NCI-H345 treated with DMSO at 0.1 percent for 48 hours (cell line): Measurements from ENCODE around the gene HIPK2.

Experiments
- DNase-seq: peaks from one replicate; lab custom pipeline; 2025; ENCODE audit not compliant: unreplicated experiment; lab: John Stamatoyannopoulos, UW

HIPK2 gene

DNA sequence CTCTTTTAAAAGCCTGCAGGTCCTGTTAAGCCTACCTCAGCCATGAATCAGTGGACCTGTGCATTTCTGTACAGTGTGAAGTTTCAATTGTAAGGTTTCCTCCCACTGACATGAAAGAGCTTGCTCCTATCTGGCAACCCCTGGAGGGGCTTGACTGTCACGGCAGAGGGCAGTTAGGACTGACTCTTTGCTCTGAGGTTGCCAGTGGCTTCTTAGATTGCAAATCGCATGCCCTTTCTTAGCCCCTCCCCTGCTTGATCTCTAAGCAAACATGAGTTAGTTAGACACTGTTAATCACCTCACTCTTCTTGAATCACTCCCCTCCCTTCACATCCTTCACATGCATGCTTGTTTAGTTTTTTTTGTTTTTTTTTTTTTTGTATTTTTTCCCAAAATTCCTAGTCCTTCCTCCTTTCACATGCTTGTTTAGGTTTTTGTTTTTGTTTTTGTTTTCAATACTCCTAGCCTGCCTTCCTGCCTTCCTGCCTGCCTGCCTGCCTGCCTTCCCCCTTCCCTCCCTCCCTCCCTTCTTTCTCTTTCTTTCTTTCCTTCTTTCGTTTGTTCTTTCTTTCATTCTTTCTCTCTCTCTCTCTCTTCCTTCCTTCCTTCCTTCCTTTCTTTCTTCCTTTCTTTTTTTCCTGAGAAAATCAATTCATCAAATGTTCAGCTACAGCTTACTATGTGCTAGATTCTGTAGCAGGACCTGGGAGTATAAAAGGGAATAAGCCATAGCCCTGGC is 6.0 kb upstream of the HIPK2 start:
- DNase-seq, result no peak

DNA sequence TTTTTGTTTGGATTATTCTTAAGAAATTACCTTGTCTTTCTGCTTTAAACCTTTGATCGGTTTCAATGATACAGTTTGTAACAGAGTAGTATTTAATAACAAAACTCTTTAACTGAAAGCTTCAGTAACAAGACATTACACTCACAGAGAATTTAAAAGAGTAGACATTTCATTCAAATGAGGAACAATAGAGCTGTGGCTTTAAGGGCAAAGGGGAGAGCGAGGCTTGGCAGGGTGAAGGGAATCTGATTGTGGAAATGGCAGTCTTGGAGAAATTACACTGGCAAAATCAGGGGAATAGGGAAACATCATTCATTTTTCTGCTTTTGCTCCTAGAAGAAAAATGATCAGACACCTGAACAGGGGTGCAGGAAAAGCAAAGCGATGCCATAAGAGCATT is 5.1 kb upstream of the HIPK2 start:
- no peak for DNase-seq

DNA sequence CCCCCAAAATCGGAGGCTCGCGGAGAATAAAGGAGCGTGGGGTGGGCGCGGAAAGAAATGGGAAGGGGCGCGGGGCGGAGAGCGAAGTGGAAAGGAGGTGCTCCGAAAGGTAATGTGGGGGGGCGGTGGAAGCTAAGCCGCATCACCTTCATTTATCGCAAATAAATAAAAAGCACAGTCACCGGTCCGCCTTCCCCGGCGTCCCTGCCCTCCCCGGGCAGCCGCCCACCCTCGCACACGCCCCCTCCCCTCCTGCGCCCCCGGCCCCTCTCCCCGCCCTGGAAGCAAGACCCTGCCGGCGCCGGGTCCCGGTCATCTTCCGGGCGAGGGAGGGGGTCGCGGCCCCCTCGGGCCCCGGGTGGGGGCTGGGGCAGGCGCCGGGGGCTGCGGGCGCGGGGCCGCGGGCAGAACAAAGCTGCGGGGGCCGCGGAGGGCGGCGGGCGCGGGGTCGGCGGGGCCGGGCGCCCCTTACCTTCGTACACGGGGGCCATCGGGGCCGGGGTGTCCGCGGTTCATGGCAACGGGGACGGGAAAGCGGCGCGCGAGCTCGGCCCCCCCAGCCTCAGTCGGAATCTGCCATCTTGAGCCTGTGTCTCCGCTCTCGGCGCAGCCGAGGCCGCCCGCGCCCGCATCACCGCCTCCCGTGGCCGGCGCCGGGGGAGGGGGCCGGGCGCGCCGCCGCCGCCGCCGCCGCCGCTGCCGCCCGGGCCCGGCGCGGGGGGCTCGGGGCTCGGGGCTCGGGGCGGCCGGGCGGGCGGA is 486 bp downstream of the HIPK2 start:
- DNase-seq, result no peak

- peak; percentile 44 for DNase-seq
These were observed 1.2 kb downstream of the HIPK2 start for GRCh38 chr7:139776486-139777132.

- peak; percentile 38 for DNase-seq
These were observed 1.9 kb downstream of the HIPK2 start for GRCh38 chr7:139775829-139776266.

DNA sequence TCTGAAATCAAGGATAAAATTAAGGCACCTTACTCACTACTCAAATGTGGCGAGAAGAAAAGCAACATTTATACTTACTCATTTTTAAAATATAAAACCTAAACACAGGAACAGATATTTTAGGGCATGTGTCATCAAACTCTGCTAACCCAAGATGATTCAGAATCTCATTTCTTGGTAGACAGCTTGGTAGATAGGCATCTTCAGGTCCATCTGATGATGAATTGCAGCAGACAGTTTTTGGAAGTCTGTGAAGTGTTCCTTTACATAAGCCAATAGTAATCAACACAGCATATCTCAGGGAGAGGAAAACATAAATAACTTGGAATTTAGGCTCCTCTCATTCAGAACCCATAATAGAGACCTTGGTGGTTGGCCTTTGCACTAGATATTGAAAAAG is 3.4 kb downstream of the HIPK2 start:
- DNase-seq, result no peak

DNA sequence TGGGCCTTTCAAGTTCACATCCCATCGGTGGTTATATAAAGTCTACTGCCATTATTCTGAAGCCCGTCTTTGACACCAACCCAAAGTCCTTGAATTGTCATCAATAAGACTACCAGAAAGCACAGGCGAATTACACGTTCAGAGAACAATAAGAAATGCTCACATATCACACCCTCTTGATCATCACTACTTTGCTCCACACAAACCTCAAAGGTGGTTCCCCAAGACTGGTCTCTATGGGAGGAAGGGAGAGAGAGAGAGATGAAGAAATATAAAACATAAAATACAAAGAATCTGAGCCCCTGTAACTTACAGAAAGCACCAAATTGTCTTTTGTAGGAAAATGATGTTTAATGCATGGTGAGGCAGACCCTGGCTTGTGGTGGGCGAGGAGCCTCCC is 4.4 kb downstream of the HIPK2 start:
- DNase-seq, result no peak

GRCh38 chr7:139772873-139773272 is 4.9 kb downstream of the HIPK2 start:
- DNase-seq, result no peak

DNA sequence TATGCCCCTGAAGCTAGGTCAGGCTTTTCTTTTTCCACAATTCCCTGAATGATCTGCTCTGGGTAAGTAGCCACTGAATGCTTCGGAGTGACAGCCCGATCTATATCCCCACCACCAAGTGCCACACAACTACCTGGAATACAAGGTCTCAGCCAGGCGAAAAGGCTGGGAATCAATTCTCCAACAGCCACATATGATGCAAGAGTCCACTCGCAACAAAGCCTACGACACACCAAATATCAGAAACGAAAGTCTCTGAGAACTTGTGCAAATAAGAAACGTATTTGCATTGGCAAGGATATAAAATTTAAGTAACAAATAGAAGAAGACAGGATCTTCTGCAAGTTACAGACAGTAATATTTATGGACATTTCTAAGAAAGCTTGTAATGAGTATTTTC is 5.7 kb downstream of the HIPK2 start:
- DNase-seq, result no peak

DNA sequence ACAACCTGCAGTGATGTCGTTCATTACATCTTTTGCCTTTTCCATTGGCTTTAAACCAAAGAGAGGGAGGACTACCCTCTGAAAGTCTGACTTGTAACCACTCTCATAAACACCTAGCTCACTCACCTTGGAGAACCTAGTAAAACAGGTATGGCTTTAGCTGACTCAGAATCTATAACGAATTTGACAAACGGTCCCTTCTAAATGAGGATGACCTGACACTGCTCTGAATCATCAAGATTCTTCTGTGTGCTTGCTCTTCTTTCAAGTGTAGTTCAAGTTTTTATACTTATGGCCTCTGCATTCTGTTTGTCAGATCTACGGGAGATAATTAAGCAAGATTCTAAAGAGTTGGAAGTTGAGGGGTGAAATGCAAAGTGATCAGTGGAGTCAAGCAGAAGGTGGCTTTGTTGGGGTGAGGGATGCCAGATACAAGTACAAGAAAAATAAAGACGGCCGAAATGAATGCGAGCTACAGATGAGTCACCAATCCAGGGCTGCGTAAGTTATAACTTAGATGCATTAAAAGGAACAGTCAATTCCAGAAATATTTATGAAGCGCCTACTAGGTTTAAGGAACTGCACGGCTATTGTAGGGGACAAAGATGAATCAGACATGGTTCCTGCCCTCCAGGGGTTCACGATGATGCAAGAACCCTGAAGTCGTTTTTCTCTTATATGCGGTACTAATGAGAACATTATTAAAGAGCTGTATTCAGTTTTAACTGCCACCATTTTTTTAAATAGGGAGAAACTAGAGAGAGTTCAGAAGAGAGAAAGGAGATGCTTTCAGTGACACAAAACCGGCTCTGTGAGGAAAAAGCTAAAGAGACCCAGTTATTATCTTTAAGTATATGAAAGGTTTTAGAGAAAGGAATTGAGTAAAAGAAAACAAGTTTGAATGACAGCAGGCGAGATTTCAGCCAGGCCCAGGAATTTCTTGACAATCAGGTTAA is 6.5 kb downstream of the HIPK2 start:
- DNase-seq, result no peak

DNA sequence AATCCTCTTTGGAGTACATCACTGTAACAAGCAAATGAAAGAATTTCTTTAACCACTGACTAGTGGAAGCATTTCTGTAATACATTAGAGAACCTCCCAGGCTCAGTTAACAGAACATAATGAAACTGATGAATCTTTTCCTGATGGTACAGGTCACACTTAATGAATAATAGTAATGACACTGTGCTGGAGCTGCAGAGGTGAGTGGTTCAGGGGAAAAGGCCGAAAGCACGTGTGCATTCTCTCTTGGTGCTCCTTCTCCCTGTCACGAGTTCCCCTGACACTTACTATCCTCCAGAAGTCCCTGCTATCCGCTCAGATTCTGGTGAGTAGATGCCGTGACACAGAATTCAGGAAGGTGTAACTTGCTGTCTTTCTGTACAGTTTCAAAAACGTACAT is 8.0 kb downstream of the HIPK2 start:
- DNase-seq, result no peak

- DNase-seq, result no peak
These were observed 8.7 kb downstream of the HIPK2 start for GRCh38 chr7:139769066-139769465.

- DNase-seq, result no peak
These were observed 9.5 kb downstream of the HIPK2 start for GRCh38 chr7:139768249-139768824.

DNA sequence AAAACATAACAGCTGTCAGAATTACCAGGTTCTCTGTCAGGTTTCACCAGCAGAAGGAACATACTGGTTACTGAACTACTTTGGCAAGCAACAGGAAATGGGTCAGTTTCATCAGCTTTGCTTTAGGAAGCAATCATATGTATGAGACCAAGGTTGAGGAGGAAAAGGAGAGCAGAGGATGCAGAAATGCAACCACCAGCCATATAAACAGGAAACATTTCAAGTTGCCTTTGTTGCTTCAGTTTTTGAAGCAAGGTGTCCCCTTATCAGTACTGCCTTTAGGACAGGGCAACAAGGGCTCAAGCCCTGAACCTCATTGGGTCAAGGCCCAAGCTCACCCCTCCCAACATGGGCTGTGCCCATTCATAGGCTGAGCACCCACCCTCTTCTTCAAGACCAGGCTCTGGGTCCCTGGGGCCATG is 10.2 kb downstream of the HIPK2 start:
- DNase-seq, result no peak

DNA sequence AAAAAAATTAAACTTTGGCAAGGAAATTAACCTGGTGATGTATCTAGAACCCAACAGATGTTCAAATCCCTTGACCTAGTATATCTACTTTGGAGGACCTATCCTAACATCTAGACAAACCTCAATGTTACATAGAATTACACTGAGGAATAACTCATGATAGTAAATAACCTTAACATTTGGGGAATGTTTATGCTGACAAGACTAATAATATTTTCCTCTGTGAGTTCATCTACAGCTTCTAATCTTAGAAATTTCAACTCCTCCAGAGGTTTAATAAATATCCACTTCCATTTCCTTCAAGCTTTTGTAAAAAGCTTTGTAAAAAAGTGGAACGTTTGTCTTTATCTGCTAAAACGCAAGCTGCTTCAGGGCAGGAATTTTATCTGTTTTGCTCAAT is 12.7 kb downstream of the HIPK2 start:
- no peak for DNase-seq

DNA sequence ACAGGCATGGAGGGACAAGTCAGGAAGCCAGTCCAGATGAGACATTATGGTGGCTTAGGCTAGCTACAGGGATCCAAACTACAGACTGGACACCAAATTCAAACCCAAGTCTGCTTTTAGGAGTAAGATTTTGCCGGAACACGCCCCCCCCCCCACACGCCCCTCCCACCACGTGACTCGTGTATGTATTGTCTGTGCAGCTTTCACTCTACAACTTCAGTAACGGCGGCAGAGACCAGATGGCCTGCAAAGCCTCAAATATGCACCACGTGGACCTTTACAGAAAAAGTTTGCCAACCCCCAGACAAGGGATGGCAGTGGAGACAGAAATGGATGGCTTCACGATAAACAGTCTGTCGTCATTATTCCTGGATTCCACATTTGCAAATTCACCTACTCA is 14.5 kb downstream of the HIPK2 start:
- DNase-seq, result no peak

DNA sequence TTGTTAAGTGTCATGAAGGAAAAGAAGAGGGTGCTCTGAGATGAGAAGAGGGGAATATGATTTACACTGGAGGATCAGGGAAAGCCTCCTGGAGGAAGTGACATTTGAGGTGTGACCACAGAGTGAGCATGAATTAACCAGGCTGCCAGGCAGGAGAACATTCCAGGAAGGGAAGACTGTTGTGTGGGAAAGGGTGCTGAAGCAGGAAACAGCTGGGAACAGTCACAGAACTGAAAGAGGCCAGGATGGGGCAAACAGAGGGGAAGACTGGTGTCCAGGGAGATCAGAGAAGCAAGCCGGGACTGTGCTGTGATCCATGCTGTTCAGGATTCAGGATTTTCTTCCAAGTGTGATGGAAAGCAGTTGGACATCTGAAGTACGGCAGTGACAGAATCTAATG is 14.9 kb downstream of the HIPK2 start:
- no peak for DNase-seq

DNA sequence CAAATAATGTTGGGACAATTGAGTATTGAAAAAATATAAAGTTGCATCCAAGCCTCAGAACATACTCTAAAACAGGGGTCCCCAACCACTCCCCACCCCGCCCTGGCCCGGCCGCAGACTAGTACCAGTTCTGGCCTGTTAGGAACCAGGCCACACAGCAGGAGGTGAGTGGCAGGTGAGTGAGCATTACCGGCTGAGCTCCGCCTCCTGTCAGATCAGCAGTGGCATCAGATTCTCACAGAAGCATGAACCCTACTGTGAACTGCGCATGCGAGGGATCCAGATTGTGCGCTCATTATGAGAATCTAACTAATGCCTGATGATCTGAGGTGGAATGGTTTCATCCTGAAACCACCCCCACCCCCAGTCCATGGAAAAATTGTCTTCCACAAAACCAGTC is 19.4 kb downstream of the HIPK2 start:
- no peak for DNase-seq

- DNase-seq, result no peak
These were observed 19.8 kb downstream of the HIPK2 start for GRCh38 chr7:139757968-139758367.

DNA sequence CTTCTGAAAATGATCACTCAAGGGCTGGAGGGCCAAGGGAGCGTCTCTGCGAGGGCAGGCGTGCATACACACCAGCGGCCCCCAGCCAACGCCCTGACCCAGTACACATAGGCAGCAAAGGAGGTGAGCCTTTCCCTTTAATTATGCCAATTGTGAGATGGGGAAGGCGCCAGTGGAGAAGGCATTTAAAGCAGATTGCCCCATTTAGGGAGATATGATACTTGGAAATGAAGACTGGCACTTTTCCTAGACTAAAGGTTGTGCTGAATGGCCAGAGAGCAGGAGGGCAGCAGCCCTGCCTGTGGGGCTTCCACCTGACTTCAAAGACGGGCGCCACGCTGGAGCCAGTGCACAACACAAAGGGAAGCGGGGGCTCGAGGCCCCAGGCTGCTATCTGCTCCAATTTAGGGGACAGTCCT is 24.1 kb downstream of the HIPK2 start:
- no peak for DNase-seq
